Chondrocyte (in vitro differentiated cells): ENCODE data around the gene S100A8. TPM values are rescaled to one million over a fixed set of nuclear protein-coding genes. Genes with fewer than 3 reads are reported as not detected.

Source experiments
- DNase-seq: peaks from one replicate; pipeline ENCODE4 v3.0.0; 2021; ENCODE audit warnings: mixed read lengths, low spot score
- H3K27ac Mint-ChIP-seq: one replicate; pipeline ENCODE4 v1.8.0; 2021; ENCODE audit warnings: mild to moderate bottlenecking, moderate library complexity, mixed read lengths; ENCODE audit not compliant: unreplicated experiment
- H3K27me3 Mint-ChIP-seq: 2 replicates; pipeline ENCODE4 v1.8.0; 2021; ENCODE audit warnings: low read depth, mixed read lengths
- H3K36me3 Mint-ChIP-seq: 2 replicates; pipeline ENCODE4 v1.8.0; 2021; ENCODE audit warnings: low read depth, mixed read lengths
- H3K4me1 Mint-ChIP-seq: 2 replicates; pipeline ENCODE4 v1.8.0; 2021; ENCODE audit warnings: low read depth, mild to moderate bottlenecking, mixed read lengths
- H3K4me3 Mint-ChIP-seq: one replicate; pipeline ENCODE4 v1.8.0; 2021; ENCODE audit warnings: mild to moderate bottlenecking, moderate library complexity, mixed read lengths; ENCODE audit not compliant: unreplicated experiment
- H3K9me3 Mint-ChIP-seq: 2 replicates; pipeline ENCODE4 v1.8.0; 2021; ENCODE audit warnings: low read depth, mixed read lengths
- CTCF ChIP-seq: fragments of 200-600 bp; sonication (generic); IDR thresholded peaks from 2 replicates; pipeline ENCODE4 v1.5.0; 2021; ENCODE audit warnings: antibody characterized with exemption, mild to moderate bottlenecking, moderate library complexity
- total RNA-seq: library from RNA; stranded (reverse); gene quantifications from 3 replicates; pipeline ENCODE4 v1.2.1, GENCODE V29; 2021

The S100A8 gene
- total RNA-seq, 1 donor from 2014 or later, result not detected

GRCh38 chr1:153401461-153401860 lies 10.6 kb upstream of the S100A8 start:
- H3K27ac Mint-ChIP-seq, result no peak overlapping the region
- H3K4me1 Mint-ChIP-seq, result no peaks in the 10 kb centered on the region
- H3K9me3 Mint-ChIP-seq, result no peaks in the 10 kb centered on the region
- H3K27me3 Mint-ChIP-seq, result peaks cover 9% of the 10 kb centered on the region
- no peak overlapping the region for H3K4me3 Mint-ChIP-seq
- no peak for TF ChIP-seq CTCF
- no peak for DNase-seq
- no peaks in the 10 kb centered on the region for H3K36me3 Mint-ChIP-seq

GRCh38 chr1:153400244-153400643 lies 9.4 kb upstream of the S100A8 start:
- no peak overlapping the region for H3K27ac Mint-ChIP-seq
- H3K4me3 Mint-ChIP-seq, result no peak overlapping the region
- no peaks in the 10 kb centered on the region for H3K36me3 Mint-ChIP-seq
- no peak for TF ChIP-seq CTCF
- H3K9me3 Mint-ChIP-seq, result no peaks in the 10 kb centered on the region
- peaks cover 9% of the 10 kb centered on the region for H3K27me3 Mint-ChIP-seq
- no peak for DNase-seq
- H3K4me1 Mint-ChIP-seq, result no peaks in the 10 kb centered on the region

GRCh38 chr1:153399401-153400055 lies 8.7 kb upstream of the S100A8 start:
- Mint-ChIP-seq H3K36me3 (no peaks in the 10 kb centered on the region), H3K9me3 (no peaks in the 10 kb centered on the region), H3K4me3 (no peak overlapping the region), H3K27ac (no peak overlapping the region), H3K4me1 (no peaks in the 10 kb centered on the region), H3K27me3 (peaks cover 9% of the 10 kb centered on the region)
- DNase-seq, result no peak
- no peak for TF ChIP-seq CTCF

- no peaks in the 10 kb centered on the region for H3K36me3 Mint-ChIP-seq
- H3K27me3 Mint-ChIP-seq, result peaks cover 11% of the 10 kb centered on the region
- DNase-seq, result no peak
- TF ChIP-seq CTCF, result no peak
- H3K27ac Mint-ChIP-seq, result no peak overlapping the region
- no peaks in the 10 kb centered on the region for H3K4me1 Mint-ChIP-seq
- no peaks in the 10 kb centered on the region for H3K9me3 Mint-ChIP-seq
- H3K4me3 Mint-ChIP-seq, result no peak overlapping the region
Observed at GRCh38 chr1:153397924-153398651, 7.2 kb upstream of the S100A8 start.

- H3K27ac Mint-ChIP-seq, result no peak overlapping the region
- DNase-seq, result no peak
- H3K4me3 Mint-ChIP-seq, result no peak overlapping the region
- H3K9me3 Mint-ChIP-seq, result no peaks in the 10 kb centered on the region
- no peak for TF ChIP-seq CTCF
- H3K4me1 Mint-ChIP-seq, result no peaks in the 10 kb centered on the region
- H3K27me3 Mint-ChIP-seq, result peaks cover 13% of the 10 kb centered on the region
- no peaks in the 10 kb centered on the region for H3K36me3 Mint-ChIP-seq
Observed at GRCh38 chr1:153397051-153397923, 6.4 kb upstream of the S100A8 start.
